ENCODE data around the gene MYBPHL.

The MYBPHL gene

DNA sequence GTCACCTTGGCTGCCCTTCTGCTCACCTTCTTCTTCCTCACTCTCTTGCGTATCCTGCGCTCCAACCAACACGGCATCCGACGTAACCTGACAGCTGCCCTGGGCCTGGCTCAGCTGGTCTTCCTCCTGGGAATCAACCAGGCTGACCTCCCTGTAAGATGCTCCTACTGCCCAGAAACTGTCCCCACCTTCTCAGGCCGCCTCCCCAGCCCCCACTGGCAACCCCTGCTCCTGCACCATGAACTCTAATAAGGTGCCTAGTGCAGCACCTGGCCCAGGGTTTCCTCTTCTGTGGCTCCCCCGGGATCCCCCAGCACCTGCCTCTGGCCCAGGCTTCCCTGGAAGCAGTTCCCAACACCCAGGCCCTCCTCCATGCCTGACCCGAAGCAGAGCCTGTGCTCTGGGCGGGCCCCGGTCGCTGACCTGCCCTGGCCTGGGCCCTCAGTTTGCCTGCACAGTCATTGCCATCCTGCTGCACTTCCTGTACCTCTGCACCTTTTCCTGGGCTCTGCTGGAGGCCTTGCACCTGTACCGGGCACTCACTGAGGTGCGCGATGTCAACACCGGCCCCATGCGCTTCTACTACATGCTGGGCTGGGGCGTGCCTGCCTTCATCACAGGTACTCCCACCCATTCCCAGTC, 36.7 kb downstream of the MYBPHL start:
- DNase-seq = no peak
- no peak overlapping the region for H3K27ac Mint-ChIP-seq

DNA sequence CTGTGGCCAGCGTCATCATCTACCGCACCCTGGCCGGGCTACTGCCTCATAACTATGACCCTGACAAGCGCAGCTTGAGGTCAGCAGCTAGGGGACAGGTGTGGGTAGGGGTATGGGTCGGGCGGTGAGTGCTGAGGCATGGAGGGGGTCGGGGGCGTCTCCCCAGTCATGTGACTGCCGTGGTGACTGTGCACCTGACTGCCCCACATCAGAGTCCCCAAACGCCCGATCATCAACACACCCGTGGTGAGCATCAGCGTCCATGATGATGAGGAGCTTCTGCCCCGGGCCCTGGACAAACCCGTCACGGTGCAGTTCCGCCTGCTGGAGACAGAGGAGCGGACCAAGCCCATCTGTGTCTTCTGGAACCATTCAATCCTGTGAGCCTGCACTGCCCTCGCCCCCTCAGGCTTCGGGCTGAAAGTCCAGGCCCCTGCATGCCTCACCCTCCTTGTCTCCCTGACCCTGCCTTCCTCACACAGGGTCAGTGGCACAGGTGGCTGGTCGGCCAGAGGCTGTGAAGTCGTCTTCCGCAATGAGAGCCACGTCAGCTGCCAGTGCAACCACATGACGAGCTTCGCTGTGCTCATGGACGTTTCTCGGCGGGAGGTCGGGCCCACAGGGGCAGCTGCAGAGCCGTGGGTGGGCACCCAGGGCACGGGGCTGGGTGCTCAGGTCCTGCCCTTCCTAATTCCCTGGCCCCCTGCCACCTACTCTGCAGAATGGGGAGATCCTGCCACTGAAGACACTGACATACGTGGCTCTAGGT, 37.4 kb downstream of the MYBPHL start:
- Mint-ChIP-seq H3K27ac (no peak overlapping the region), H3K27me3 (peaks cover 4% of the 10 kb centered on the region)

More for the DNA sequence above, 36.7 kb downstream of the MYBPHL start:
- no peaks in the 10 kb centered on the region for H3K9me3 Mint-ChIP-seq
- CTCF ChIA-PET = interaction anchor here (0.8 to 1.6 kb wide), 2 partner anchors 7 to 129 kb away, joined by 4 to 5 read pairs; no protein-coding TSS in a partner anchor
- no peaks in the 10 kb centered on the region for H3K36me3 Mint-ChIP-seq
- H3K4me3 Mint-ChIP-seq = no peak overlapping the region
- peaks cover 4% of the 10 kb centered on the region for H3K27me3 Mint-ChIP-seq
- peaks cover 13% of the 10 kb centered on the region for H3K4me1 Mint-ChIP-seq

DNA sequence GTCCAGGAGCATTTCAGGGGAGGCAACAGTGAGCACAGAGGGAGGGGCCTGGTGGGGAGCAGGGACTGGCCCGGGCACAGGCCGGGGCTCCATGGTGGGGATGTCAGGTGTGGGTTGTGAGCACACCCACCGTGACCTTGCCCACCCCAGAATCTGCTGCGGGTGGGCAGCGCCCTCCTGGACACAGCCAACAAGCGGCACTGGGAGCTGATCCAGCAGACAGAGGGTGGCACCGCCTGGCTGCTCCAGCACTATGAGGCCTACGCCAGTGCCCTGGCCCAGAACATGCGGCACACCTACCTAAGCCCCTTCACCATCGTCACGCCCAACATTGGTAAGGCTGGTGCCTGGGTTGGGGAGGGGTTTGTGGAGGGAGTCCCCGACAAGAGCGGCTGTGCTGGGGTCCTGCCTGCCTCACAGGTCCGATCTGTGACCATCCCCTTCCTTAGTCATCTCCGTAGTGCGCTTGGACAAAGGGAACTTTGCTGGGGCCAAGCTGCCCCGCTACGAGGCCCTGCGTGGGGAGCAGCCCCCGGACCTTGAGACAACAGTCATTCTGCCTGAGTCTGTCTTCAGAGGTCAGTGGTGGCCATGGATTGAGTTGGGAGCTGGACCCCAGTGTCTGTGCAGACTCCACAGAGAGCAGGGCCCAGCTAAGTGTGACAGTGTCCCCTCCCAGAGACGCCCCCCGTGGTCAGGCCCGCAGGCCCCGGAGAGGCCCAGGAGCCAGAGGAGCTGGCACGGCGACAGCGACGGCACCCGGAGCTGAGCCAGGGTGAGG, 38.2 kb downstream of the MYBPHL start:
- H3K27me3 Mint-ChIP-seq = peaks cover 2% of the 10 kb centered on the region
- H3K36me3 Mint-ChIP-seq = no peaks in the 10 kb centered on the region
- H3K4me1 Mint-ChIP-seq = peaks cover under 1% of the 10 kb centered on the region
- no peak for DNase-seq
- CTCF ChIA-PET = interaction anchor here (1.6 kb wide), 1 partner anchor 9 kb away, joined by 4 read pairs; no protein-coding TSS in a partner anchor
- H3K9me3 Mint-ChIP-seq = no peaks in the 10 kb centered on the region
- no peak overlapping the region for H3K4me3 Mint-ChIP-seq
- H3K27ac Mint-ChIP-seq = no peak overlapping the region

More for the DNA sequence above, 37.4 kb downstream of the MYBPHL start:
- Mint-ChIP-seq H3K4me3 (no peak overlapping the region), H3K4me1 (peaks cover 8% of the 10 kb centered on the region), H3K9me3 (no peaks in the 10 kb centered on the region), H3K36me3 (no peaks in the 10 kb centered on the region)
- CTCF ChIA-PET = interaction anchor here (0.8 to 1.6 kb wide), 2 partner anchors 8 to 129 kb away, joined by 4 to 5 read pairs; no protein-coding TSS in a partner anchor
- DNase-seq = no peak

DNA sequence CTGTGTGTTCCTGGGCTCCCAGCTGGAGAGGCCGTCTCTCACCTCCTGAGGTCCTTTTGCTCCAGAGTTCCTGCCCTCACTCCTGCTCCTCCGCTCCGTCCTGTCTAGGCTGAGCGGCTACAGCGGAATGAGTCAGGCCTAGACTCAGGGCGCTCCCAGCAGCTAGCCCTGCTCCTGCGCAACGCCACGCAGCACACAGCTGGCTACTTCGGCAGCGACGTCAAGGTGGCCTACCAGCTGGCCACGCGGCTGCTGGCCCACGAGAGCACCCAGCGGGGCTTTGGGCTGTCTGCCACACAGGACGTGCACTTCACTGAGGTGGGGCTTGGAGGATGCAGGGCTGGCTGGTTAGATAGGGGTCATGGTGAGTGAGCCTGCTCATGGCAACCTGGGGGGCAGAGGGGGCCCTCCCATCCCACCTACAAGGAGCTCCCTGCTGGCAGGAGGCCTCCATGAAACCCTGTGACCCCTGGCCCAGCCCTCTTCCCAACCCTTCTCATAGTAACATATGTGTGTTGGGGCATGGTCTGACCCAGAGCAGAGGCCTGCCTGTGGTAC, 39.0 kb downstream of the MYBPHL start:
- Mint-ChIP-seq H3K4me1 (peaks cover 3% of the 10 kb centered on the region), H3K27me3 (peaks cover 5% of the 10 kb centered on the region), H3K27ac (no peak overlapping the region), H3K4me3 (no peak overlapping the region), H3K9me3 (no peaks in the 10 kb centered on the region), H3K36me3 (no peaks in the 10 kb centered on the region)
- DNase-seq = no peak
- CTCF ChIA-PET = interaction anchor here (1.3 kb wide), 1 partner anchor 131 kb away, joined by 3 read pairs; no protein-coding TSS in a partner anchor

DNA sequence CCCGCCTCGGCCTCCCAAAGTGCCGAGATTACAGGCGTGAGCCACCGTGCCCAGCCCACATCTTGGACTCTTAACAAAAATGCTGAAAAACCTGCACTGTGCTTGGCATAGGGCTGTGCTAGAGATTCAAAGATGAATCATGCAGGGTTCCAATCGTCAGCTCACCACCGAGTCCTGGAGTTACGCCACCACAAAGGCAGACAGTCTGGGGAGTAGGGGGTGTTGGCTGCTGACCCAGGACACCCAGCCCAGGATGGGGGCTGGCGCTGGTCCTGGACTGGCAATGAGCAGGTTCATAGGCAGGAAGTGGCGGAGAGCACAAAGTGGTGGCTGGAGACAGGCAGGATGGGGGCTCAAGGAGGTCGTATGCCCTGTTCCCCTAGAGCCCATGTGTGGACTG, 39.8 kb downstream of the MYBPHL start:
- Mint-ChIP-seq H3K9me3 (no peaks in the 10 kb centered on the region), H3K4me3 (no peak overlapping the region), H3K27ac (no peak overlapping the region), H3K27me3 (peaks cover 5% of the 10 kb centered on the region), H3K36me3 (no peaks in the 10 kb centered on the region), H3K4me1 (peaks cover 3% of the 10 kb centered on the region)
- no peak for DNase-seq
- CTCF ChIA-PET = interaction anchor here (0.6 to 1.3 kb wide), 2 partner anchors 10 to 132 kb away, joined by 3 read pairs; no protein-coding TSS in a partner anchor

DNA sequence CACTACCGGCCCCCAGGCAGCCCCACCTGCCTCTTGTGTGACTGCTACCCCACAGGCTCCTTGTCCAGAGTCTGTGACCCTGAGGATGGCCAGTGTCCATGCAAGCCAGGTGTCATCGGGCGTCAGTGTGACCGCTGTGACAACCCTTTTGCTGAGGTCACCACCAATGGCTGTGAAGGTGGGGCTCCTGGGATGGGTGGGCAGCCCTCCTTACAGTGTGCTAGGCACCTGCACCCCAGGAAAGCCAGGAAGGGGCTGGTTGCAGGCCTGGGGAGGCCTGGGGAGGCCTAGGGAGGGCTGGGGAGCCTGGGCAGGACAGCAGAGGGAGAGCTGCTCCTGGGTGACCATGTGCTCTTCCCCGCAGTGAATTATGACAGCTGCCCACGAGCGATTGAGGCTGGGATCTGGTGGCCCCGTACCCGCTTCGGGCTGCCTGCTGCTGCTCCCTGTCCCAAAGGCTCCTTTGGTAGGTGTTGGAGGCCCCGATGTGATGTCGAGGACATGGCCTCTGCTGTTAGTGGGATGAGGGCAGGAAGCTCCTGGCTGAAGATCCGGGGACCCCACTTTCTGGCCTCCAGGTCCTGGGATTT, 41.0 kb downstream of the MYBPHL start:
- H3K27me3 Mint-ChIP-seq = peaks cover 5% of the 10 kb centered on the region
- no peak overlapping the region for H3K27ac Mint-ChIP-seq
- peaks cover 3% of the 10 kb centered on the region for H3K4me1 Mint-ChIP-seq
- CTCF ChIA-PET = interaction anchor here (1.0 to 3.2 kb wide), 6 partner anchors 12 to 270 kb away, joined by 3 to 26 read pairs (median 18); partner anchors contain the start of gene SORT1
- H3K9me3 Mint-ChIP-seq = no peaks in the 10 kb centered on the region
- no peak overlapping the region for H3K4me3 Mint-ChIP-seq
- DNase-seq = no peak
- no peaks in the 10 kb centered on the region for H3K36me3 Mint-ChIP-seq

DNA sequence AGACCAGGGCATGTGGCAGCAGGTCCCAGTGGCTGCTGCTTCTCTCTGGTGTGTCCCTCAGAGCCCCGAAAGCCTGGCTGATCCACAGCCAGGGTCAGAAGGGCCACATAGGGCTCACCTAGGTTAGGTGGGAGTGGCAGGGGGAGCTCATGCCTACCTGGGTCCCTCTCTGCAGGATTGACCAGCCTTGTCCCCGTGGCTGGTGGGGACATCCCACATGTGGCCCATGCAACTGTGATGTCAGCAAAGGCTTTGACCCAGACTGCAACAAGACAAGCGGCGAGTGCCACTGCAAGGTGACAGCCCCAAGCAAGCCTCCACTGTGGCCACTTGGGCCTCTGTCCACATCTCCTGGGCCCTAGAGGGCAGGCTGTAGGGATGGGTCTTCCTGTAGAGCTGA, 41.8 kb downstream of the MYBPHL start:
- CTCF ChIA-PET = interaction anchor here (0.6 to 3.2 kb wide), 10 partner anchors 11 to 606 kb away, joined by 3 to 26 read pairs (median 7); partner anchors contain the start of gene SORT1
- Mint-ChIP-seq H3K27me3 (peaks cover 9% of the 10 kb centered on the region), H3K9me3 (no peaks in the 10 kb centered on the region), H3K4me1 (peaks cover 3% of the 10 kb centered on the region), H3K36me3 (no peaks in the 10 kb centered on the region), H3K27ac (no peak overlapping the region), H3K4me3 (no peak overlapping the region)
- DNase-seq = no peak

DNA sequence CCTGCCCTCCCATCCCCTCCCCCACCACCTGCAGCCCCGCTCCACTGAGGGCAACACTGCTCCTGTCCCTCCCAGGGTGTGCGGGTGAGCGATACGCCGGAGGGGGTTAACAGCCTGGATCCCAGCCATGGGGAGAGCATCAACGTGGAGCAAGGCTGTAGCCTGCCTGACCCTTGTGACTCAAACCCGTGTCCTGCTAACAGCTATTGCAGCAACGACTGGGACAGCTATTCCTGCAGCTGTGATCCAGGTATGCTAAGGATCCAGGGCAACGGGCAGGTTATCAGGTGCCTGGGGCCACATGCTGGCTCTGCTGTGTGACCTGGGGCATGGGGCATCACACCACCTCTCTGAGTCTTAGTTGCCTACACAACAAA, 42.4 kb downstream of the MYBPHL start:
- Mint-ChIP-seq H3K9me3 (no peaks in the 10 kb centered on the region), H3K36me3 (no peaks in the 10 kb centered on the region), H3K4me3 (no peak overlapping the region), H3K4me1 (peaks cover 3% of the 10 kb centered on the region), H3K27ac (no peak overlapping the region), H3K27me3 (peaks cover 9% of the 10 kb centered on the region)
- CTCF ChIA-PET = interaction anchor here (0.7 to 3.2 kb wide), 15 partner anchors 11 to 272 kb away, joined by 3 to 26 read pairs (median 6); partner anchors contain the start of genes PSRC1 and SORT1
- no peak for DNase-seq

DNA sequence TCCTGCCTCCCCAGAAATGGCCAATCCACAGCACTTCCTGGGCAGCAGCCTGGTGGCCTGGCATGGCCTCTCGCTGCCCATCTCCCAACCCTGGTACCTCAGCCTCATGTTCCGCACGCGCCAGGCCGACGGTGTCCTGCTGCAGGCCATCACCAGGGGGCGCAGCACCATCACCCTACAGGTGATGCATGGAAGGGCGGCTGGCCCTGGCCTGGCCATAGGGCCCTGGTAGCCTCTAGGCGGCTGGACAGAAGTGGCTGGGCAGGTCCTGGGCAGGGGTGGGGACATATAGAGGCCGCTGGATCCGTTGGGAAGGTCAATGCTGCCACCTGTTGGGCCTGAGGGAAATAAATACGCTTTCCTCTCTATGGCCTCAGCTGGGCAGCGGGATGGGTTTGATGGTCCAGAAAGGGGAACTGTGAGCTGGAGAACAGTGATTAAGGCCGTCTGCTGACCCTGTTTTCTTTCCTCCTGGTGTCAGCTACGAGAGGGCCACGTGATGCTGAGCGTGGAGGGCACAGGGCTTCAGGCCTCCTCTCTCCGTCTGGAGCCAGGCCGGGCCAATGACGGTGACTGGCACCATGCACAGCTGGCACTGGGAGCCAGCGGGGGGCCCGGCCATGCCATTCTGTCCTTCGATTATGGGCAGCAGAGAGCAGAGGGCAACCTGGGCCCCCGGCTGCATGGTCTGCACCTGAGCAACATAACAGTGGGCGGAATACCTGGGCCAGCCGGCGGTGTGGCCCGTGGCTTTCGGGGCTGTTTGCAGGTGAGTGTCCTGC, 43.0 kb downstream of the MYBPHL start:
- no peaks in the 10 kb centered on the region for H3K36me3 Mint-ChIP-seq
- peaks cover 9% of the 10 kb centered on the region for H3K27me3 Mint-ChIP-seq
- DNase-seq = peak; percentile 86
- no peak overlapping the region for H3K4me3 Mint-ChIP-seq
- H3K27ac Mint-ChIP-seq = no peak overlapping the region
- H3K4me1 Mint-ChIP-seq = peaks cover 3% of the 10 kb centered on the region
- no peaks in the 10 kb centered on the region for H3K9me3 Mint-ChIP-seq
- CTCF ChIA-PET = interaction anchor here (0.6 to 3.2 kb wide), 17 partner anchors 10 to 272 kb away, joined by 3 to 26 read pairs (median 6); partner anchors contain the start of genes PSRC1 and SORT1

DNA sequence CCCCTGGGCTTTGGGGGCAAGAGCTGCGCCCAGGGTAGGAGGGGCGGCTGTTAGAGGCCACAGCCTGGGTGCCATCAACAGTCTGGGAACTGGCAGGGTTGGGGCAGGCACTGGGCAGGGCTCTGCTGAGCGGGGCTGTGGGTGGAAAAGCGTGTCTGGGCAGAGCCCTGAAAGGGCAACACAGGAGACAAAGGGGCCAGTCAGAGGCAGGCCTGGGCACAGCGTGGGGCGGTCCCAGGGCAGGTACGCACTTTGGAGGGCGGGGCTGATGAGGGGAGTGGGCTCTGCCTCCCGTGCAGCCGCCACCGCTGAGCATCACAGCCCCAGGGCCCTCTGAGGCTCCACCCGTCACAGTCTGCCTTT, 43.6 kb downstream of the MYBPHL start:
- Mint-ChIP-seq H3K4me3 (no peak overlapping the region), H3K27me3 (peaks cover 9% of the 10 kb centered on the region), H3K9me3 (no peaks in the 10 kb centered on the region), H3K27ac (no peak overlapping the region), H3K4me1 (peaks cover 3% of the 10 kb centered on the region), H3K36me3 (no peaks in the 10 kb centered on the region)
- no peak for DNase-seq
- CTCF ChIA-PET = interaction anchor here (0.7 to 3.2 kb wide), 12 partner anchors 10 to 269 kb away, joined by 3 to 26 read pairs (median 4); partner anchors contain the start of gene PSRC1

DNA sequence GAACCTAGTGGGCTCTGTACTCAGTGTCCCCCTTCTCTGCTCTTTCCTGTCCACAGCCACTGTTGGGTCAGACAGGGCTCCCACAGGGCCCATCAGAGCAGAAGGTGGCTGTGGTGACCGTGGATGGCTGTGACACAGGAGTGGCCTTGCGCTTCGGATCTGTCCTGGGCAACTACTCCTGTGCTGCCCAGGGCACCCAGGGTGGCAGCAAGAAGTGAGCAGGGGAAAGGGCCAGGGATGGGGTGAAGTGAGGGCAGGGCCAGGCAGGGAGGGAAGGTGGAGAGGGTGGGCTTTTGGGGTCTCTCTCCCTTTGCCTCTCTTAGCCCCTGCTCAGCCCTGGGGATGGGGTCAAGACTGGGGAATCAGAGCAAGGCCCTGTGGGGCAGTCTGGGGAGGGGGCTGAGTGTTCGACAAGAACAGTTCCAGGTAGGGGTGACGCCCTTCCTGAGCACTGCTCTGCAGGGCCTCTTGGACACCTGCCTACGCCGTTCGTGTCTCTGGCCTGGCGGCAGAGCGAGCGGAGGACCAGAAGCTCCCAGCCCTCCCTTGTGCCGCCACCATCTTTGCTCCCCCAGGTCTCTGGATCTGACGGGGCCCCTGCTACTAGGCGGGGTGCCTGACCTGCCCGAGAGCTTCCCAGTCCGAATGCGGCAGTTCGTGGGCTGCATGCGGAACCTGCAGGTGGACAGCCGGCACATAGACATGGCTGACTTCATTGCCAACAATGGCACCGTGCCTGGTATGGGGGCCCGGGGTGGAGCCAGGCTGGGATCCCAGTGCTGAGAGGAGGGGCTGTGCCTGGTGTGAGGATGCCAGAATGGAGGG, 44.4 kb downstream of the MYBPHL start:
- H3K4me3 Mint-ChIP-seq = no peak overlapping the region
- no peak for DNase-seq
- H3K4me1 Mint-ChIP-seq = peaks cover 3% of the 10 kb centered on the region
- no peaks in the 10 kb centered on the region for H3K9me3 Mint-ChIP-seq
- peaks cover 9% of the 10 kb centered on the region for H3K27me3 Mint-ChIP-seq
- no peaks in the 10 kb centered on the region for H3K36me3 Mint-ChIP-seq
- CTCF ChIA-PET = interaction anchor here (0.7 to 1.8 kb wide), 8 partner anchors 9 to 270 kb away, joined by 3 to 8 read pairs (median 3); partner anchors contain the start of gene PSRC1
- H3K27ac Mint-ChIP-seq = no peak overlapping the region

DNA sequence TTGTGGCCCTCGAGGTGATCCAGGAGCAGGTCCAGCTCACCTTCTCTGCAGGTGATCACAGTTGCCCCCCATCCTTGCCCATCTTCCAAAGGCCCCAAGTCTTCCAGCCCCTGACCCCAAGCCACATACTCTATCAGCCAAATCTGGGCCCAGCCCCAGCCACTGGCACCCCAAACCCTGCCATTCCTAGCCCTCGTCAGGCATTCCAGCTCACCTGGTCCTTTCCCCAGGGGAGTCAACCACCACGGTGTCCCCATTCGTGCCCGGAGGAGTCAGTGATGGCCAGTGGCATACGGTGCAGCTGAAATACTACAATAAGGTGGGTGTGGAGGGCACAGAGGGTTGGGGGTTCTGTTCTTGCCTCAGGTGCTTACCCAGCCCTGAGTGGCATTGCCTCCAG, 45.2 kb downstream of the MYBPHL start:
- H3K4me1 Mint-ChIP-seq = peaks cover 3% of the 10 kb centered on the region
- DNase-seq = no peak
- CTCF ChIA-PET = interaction anchor here (1.4 to 2.3 kb wide), 2 partner anchors 16 to 138 kb away, joined by 3 to 11 read pairs; no protein-coding TSS in a partner anchor
- no peaks in the 10 kb centered on the region for H3K9me3 Mint-ChIP-seq
- H3K36me3 Mint-ChIP-seq = no peaks in the 10 kb centered on the region
- H3K4me3 Mint-ChIP-seq = no peak overlapping the region
- H3K27ac Mint-ChIP-seq = no peak overlapping the region
- H3K27me3 Mint-ChIP-seq = peaks cover 9% of the 10 kb centered on the region

Data from activated naive CD4-positive, alpha-beta T cell treated with anti-CD3 and anti-CD28 coated beads, Interleukin-2, amount 10 ng/mL, durations not matched to agents 7 days and 5 days (primary cell).